KG1 (cell line): ENCODE measurements around the gene FGF14.

Source experiments
- DNase-seq: peaks from one replicate; lab custom pipeline; 2025; lab: John Stamatoyannopoulos, UW

The FGF14 gene

GRCh38 chr13:101728021-101728420 is 673.8 kb downstream of the FGF14 start:
- DNase-seq = no peak

GRCh38 chr13:101727118-101727517 is 674.7 kb downstream of the FGF14 start:
- no peak for DNase-seq

- DNase-seq = no peak
These were observed 675.2 kb downstream of the FGF14 start for GRCh38 chr13:101726681-101727080.

- no peak for DNase-seq
These were observed 683.4 kb downstream of the FGF14 start for GRCh38 chr13:101718496-101718895.

- DNase-seq = no peak
These were observed 684.5 kb downstream of the FGF14 start for GRCh38 chr13:101717353-101717752.

GRCh38 chr13:101714195-101714594 is 687.7 kb downstream of the FGF14 start:
- no peak for DNase-seq

GRCh38 chr13:101712026-101712348 is 689.9 kb downstream of the FGF14 start:
- no peak for DNase-seq

GRCh38 chr13:101711307-101712025 is 690.4 kb downstream of the FGF14 start:
- DNase-seq = no peak

GRCh38 chr13:101709952-101710351 is 691.9 kb downstream of the FGF14 start:
- DNase-seq = no peak

GRCh38 chr13:101708115-101708514 is 693.7 kb downstream of the FGF14 start:
- DNase-seq = no peak

GRCh38 chr13:101707659-101708058 is 694.2 kb downstream of the FGF14 start:
- DNase-seq = no peak

GRCh38 chr13:101706651-101707050 is 695.2 kb downstream of the FGF14 start:
- peak; percentile 64 for DNase-seq

- no peak for DNase-seq
These were observed 698.0 kb downstream of the FGF14 start for GRCh38 chr13:101703838-101704237.

GRCh38 chr13:101703081-101703480 is 698.8 kb downstream of the FGF14 start:
- DNase-seq = no peak

GRCh38 chr13:101700598-101700997 is 701.2 kb downstream of the FGF14 start:
- no peak for DNase-seq

GRCh38 chr13:101698400-101698799 is 703.4 kb downstream of the FGF14 start:
- no peak for DNase-seq

GRCh38 chr13:101697745-101698144 is 704.1 kb downstream of the FGF14 start:
- no peak for DNase-seq

- no peak for DNase-seq
These were observed 705.9 kb downstream of the FGF14 start for GRCh38 chr13:101695870-101696516.

GRCh38 chr13:101691341-101691860 is 710.4 kb downstream of the FGF14 start:
- DNase-seq = no peak

GRCh38 chr13:101690871-101691270 is 711.0 kb downstream of the FGF14 start:
- DNase-seq = no peak

GRCh38 chr13:101686003-101686402 is 715.8 kb downstream of the FGF14 start:
- DNase-seq = no peak

- DNase-seq = no peak
These were observed 720.0 kb downstream of the FGF14 start for GRCh38 chr13:101681834-101682233.

GRCh38 chr13:101673360-101674105 is 728.3 kb downstream of the FGF14 start:
- no peak for DNase-seq
